Activated naive CD8-positive, alpha-beta T cell treated with anti-CD3 and anti-CD28 coated beads, Interleukin-2, amount 50 U/mL, for 16 hours (primary cell): ENCODE data around the gene TBCD.

Experiments
- DNase-seq: peaks from one replicate; pipeline ENCODE4 v3.0.0-alpha.2; 2020; ENCODE audit warnings: low read depth, low spot score

TBCD gene

DNA sequence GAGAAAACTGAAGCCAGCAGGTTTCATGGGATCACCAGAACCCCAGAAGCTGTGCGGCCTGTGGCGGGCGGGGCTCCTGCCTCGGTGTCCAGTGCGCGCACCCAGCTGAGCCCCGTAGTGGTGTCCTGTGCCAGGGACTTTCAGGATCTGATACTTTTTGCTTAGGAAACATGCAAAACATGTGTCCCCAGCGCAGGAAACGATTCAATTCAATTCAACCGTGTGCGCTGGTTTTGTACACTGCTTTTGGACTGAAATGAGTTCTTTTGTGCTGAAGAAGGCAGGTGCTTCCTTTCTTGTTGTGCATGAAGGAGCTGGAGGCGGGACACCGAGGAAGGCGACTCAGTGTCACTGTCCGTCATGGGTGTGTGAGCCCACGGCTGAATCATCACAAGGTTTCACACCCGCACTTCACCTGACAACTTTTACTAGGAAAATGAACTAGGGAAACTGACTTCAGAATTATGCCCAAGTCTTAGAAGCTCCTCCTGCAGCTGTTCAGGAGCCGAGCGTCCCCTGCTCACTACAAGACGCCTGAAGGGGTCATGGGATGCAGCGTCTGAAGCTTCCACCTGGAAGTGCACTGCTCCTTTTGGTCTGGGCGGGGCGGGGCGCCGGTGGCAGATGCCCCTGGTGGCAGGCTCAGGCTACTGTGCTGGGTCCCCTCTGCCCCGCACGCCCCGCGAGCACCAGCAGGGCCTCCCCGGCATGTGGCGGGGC lies 119.4 kb downstream of the TBCD start:
- DNase-seq: no peak

DNA sequence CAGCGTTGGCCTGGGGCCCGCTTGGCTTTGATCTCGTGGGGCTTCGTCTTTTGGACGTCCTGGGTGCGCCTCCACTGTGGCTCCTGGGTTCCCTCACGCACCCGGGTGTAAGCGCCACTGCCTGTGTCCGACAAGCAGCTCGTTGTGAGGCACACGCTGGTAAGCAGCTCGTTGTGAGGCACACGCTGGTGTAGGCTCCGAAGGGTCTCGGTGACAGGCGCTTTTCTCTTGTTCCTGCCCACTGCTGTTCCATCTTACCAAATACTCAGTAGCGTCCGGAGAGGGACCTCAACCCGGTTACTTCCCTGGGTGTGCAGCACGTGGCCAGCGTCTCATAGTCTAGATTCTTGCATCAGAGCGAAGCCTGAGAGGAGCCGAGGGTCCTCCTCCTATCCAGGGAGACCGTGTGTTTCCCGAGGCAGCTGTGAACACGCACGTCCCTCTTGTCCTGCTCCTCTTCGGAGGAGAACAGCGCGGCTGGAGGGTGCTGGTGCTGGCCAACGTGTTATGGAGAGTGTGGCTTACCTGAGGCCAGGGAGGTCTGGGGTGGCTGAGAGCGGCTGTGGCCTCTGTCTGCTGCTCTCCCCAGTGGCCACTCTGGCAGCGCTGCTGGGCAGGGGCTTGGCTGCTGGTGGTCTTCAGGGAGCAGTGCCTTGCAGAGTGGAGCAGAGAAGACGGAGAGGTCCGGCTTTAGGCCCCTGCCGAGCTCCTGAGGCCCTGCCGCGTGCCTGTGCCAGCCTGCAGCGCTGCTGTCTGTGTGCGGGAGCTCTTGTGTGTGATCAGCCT lies 120.1 kb downstream of the TBCD start:
- no peak for DNase-seq

DNA sequence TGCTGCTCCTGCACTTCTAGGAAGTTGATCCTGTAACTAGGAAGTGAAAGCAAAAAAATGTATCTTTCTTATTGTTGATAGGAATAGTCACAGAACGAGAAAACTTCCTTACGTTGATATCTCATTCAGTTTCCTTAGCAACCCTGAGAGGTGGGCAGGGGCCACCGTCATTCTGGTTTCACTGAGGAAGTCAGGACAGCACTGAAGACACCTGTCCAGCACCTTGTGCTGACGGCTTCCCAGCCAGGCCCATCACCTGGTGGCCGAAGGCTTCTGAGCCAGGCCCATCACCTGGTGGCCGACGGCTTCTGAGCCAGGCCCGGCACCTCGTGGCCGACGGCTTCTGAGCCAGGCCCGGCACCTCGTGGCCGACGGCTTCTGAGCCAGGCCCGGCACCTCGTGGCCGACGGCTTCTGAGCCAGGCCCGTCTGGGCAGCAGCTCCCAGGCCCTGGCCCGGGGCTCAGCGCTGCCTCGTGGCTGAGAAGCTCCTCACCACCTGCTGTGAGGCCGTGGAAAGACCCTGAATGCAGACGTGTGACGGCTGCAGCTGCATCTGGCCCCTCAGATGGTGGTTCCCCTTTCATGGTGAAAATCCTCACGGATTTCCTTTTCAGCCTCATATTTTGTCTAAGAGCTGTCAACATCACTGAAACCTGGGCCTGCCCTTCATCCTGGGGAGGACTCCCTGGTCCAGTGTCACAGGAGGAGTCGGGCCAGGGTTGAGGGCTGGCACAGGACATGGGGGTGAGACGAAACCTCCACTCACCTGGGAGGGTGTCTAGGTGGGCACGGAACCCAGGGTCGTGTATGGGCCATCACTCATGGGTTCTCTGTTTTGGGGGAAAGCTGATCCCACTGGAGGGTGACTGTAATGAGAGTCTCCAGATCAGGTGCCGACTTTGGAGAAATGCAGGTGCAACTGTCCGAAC lies 121.0 kb downstream of the TBCD start:
- no peak for DNase-seq

DNA sequence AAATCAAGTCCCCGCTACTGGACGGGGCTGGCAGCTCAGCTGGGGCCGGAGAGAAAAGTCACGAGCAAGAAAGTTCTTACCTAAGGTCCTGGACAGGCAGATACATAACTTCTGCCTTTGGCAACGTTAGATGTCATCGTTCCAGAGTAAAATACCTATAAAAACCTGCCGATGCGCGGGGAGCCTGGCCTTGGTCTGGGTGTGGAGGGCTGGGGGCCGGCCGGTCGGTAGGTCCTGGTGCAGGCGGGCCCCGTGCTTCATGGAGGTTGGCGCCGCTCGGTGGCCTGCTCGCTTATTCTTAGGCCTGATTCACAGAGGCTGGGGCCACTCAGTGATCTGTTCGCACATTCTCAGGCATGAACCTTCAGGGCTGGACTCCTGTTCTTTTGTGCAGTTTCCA lies 121.7 kb downstream of the TBCD start:
- DNase-seq: no peak

DNA sequence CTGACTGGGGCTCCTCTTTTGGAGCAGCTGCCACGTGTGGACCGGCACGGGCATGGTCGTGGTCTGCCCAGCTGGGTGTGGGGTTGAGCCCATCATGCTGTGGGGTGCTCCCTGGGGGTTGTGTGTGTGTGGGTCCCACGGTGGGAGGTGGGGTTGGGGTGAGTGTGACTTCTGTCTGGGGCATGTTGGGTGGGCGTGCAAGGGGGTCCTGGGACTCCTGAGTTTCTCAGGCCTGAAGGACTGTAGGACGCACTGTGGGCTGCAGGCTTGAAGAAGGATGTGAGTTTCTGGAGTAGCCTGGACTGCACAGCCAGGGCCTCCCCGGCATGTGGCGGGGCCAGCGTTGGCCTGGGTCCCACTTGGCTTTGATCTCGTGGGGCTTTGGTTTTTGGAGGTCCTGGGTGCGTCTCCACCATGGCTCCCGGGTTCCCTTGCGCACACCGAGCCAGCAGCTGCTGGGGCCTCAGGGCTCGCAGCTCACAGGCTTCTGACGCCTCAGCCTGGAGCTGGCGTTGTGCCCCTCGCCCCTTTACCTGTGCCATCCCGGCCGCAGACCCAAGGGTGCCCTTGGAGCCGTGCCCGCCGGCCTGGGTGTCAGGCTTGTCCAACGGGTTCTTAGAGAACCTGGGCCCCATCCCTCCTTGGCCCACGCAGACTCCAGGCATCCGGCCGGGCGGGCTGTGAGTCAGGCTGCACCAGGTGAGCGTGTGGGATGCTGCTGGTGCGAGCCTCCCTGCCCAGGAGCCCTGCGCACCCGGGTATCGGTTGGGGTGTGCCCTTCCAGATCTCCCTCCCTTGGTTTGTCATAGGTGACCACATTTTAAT lies 122.4 kb downstream of the TBCD start:
- no peak for DNase-seq

DNA sequence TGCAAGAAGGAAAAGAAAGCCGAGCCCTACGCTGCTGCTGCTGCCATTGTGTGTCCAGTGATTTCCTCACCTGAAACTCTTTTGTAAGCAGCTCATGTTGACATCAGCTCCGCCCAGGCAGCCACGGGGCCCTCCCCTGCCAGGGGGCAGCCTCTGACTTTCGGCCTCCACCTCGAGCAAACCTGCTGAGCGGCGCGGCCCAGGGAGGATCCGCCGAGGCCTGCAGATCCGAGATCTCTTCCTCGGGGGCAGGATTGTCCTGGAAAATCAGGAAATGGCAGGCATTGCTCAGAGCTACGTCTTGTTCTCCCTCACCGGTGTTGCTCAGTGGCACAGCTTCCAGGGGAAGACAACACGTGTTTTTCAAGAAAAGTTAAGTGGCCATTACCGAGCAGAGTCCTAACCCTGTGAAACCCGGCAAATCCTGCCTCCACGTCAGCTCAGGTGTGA lies 123.6 kb downstream of the TBCD start:
- DNase-seq: no peak

DNA sequence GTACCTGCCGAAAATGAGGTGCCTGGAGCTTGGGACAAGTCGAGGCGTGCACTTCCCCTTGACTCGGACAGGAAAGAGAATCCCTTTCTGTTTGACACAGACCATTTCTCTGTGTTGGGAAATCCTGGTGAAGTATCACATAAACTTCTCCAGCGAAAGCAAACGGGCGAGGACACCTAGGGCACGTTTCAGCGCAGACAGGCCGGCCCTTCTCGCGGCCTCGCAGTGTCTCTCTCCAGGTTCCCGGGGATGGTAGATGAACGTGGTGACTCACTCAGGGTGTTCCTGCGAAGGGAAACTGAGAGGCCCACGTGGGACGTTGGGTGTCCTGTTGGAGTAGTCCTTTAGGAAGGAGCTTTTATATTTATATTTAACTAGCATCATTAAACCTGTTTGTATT lies 124.3 kb downstream of the TBCD start:
- DNase-seq: no peak

DNA sequence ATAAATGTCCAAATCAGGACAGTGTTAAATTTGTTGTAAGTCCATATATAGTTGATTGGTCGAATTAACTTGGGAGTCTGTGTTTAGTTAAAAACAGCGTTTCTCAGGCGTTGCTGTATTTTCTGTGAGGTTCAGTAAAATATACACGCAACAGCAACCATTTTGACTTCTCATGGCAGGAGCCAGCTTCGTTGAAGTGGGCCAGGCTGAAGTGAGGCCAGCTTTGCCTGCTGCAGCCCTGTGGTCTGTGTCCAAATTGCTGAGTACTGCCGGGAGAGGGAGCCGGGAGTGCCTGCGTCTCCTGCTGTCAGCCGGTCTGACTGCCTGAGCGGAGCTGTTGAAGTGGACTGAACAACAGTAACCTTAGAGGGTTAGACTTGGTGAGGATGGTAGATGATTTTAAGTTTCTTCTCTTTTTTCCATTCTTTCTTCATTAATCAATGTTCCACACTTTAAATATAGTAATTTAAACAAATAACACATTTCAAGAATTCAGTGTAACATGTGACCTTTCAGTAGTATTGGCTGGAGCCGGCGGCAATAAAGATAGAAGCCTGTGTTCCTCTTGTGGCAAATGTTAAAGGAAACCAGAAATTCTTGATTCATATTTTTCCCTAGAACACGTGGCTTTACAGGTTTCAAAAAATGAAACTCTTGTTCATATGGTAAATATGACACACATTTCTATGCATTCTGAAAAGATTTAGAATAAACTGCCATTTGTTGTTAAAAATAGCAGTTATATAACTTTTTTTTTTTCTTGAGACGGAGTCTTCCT lies 124.9 kb downstream of the TBCD start:
- DNase-seq: no peak

DNA sequence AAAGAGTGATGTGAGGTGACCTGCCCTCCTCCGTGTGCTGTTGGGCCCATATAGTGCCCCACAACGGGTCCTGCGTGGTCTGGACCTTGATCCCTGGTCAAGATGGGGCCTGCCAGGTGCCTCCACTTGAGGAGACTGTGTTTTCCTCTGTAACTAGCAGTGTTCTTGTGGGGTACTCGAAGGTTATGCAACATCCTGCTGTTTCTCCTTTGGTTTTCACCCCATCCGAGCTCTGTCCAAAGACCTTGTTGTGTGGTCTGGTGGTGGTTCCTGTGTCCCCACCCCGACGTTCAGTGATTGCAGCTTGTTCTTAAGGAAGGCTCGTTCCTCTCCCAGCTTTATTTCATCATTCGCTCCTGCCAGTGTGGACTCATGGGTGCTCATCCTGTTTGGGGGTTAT lies 126.7 kb downstream of the TBCD start:
- no peak for DNase-seq

DNA sequence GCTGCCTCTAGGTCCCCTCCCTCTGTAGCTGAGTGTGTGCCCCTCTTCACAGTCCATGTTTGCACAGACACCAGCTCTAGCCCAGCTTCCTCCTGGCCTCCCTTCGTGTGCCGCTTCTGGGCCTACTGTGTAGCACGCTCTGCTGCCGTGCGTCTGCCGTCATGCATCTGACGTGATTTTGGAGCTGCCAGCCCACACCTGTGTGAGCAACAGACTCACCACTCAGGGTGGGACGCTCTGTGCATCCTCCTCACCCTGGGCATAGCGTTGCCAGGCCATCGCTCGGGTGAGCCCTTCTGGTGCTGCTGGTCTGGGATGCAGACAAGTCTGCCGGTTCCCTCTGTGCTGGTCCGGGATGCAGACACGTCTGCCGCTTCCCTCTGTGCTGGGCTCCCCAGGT lies 127.4 kb downstream of the TBCD start:
- DNase-seq: no peak

DNA sequence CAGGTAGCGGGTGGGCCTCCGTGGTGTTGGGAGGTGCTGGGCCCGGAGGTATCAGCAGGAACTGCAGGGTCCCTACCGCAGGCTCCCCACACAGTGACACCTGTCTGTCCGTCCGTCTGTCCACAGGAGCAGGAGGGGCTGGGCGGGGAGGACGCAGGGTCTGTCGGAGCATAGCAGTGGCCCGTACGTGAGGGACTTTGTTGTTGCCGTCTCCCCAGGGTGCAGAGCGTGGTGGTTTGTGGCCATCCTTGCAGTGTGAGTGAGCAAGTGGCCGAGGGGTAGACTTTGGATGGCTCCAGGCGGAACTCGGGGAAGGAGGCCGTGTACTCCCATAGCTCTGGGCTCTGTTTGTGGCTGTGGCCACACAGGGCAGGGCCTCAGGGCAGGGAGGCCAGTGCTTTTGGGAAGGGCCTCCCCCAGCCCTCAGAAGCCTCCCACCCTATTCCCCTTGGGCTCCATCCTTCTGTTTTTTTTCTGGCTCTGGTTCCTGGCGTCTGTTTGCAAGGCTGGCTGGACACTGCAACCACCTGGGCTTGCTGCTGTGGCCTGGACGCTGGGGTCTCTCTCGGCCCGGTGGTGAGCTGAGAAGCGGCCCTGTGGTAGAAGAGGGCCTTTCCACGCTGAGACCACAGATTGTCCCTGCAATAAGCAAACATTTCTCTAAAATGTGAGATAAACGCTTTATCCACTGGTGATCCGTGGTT lies 128.9 kb downstream of the TBCD start:
- no peak for DNase-seq

DNA sequence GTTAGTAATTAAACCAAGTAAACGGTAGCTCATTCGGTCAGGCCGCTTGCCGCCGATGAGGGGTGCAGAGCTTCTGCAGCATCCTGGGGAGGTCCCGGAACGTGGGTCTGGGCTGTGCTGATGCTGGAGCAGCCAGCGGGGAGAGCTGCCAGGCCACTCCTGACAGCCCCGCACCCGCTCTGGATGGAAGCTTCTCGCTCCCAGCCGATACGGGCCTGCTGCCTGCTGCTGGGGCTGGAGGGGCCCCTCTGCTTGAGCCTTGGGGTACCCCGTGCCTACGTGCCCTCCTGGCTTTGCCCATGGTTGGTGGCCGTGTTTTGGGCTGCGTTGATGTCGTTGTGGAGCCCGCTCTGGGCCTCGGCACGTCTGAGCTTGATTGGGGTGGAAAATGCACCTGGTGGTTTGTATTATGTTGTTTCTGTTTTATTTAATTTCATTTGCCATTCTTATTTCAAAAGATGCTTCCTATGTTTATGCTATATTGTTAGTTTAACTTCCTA lies 129.5 kb downstream of the TBCD start:
- no peak for DNase-seq

DNA sequence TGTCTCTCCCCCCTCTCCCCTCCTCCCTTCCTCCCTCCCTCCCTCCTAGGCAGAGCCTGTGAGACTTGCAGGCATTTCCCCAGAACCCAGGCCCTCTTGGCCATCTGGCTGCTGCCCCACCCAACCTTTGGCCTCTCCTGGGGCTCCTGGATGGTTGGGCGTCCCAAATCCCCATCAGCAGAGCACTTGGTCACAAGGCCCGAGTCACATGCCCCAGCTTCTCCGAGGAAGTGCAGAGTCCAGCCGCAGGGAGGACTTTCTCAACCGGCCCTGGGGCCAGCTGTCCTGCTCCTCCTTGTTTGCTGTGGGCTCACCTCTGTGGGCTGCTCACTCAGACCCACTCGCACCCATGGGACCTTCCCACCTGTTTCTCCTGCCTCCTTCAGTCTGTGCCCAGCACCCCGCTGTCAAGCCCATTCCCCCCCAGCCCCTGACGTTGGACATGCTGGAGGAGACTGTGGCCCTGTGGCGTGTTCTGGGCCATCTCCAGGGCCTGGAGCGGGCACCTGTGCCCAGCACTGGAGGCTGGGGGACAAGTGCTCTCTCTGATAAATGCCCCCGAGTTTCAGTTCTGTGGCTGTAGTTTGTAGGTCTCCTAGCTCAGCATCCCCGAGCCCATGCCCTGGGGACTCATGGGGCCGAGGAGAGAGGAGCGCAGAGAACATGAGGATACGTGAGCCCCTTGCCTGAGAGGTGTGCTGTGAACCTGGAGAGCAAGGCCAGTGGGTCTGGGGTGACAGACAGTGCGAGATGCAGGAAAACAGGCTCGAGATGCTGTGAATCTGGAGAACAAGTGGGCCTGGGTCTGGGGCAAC lies 130.2 kb downstream of the TBCD start:
- no peak for DNase-seq

DNA sequence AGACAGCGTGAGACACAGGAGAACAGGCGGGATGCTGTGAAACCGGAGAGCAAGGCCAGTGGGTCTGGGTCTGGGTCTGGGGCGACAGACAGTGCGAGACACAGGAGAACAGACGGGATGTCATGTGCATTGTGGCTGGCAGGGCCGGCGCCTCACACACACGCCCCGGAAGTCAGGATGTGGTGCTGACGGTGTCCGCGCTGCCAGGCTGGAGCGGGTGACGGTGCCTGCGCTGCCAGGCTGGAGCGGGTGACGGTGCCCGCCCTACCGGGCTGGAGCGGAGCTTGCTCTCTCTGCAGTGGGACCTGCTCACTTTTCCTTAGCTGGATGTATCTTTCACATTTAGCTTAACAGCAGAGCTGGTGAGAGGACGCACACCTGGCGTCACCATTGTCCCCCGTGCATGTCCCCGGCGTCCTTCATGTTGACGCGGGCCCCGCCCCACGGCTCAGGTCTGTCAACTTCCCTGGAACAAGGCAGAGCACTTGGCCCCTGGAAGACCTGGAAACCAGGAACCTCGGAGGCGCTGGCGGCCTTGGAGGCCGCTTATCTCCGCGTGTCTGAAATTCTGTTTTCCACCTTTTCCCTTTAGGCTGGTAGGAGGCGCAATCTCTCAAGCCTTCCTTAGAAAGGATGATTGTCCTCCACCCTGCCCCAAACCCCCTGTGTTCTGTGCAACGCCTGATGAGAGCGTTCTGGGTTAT lies 131.0 kb downstream of the TBCD start:
- DNase-seq: peak; percentile 32

DNA sequence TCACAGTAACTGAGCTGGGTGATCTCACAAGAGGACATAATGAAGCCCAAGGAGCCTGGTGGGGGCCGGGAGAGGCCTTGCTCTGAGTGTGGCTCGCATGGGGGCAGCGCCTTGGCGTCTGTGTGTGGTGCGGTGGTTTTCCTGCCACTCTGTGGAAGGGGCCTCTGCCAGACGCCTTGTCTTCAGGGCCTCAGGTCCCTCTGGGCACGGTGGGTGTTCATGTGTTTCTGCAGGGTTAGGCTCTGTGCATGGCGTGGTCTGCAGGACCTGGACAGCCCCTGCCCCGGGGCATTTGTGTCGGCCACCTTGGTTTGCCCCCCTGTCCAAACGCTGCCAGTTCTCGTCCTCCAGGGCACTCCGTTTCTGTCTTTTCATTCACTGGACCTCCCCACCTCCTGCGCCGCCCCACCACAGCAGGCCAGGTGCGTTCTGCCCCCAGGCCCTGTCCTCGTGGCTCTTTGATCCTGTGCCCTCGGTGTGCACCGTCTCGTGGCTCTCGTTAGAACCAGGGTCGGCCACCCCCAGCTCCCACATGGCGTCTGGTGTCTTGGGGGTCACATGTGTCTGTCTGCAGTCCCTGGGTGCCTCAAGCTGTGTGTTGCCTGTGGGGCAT lies 131.7 kb downstream of the TBCD start:
- no peak for DNase-seq

DNA sequence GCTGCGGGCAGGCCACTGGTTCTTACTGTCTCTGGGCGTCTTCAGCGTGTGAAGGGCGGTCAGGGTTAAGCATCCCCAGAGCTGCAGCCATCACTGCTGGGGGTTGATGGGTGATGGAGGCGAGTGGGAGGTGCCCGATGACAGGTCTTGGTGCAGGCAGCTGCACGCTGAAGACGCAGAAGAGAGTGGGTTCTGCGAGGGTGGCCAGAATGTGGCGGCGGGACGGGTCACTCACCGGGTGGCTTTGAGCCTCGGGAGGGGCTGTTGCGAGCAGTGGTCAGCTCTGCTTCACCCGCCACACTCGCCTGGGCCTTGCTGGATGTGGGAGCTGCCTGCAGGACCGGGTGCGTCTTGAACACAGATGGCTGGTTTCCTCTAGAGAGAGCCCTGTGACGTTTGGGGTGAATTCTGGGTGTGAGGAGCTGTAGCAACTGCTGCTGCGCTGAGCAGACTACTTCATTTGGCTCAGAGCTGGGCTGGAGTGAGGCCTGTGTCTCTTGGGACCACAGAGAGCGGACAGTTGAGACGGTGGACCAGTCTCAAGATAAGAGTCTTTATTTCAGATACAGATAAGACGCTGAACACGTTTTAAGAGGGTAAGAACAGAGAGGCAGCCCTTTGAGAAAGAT lies 132.6 kb downstream of the TBCD start:
- DNase-seq: no peak

DNA sequence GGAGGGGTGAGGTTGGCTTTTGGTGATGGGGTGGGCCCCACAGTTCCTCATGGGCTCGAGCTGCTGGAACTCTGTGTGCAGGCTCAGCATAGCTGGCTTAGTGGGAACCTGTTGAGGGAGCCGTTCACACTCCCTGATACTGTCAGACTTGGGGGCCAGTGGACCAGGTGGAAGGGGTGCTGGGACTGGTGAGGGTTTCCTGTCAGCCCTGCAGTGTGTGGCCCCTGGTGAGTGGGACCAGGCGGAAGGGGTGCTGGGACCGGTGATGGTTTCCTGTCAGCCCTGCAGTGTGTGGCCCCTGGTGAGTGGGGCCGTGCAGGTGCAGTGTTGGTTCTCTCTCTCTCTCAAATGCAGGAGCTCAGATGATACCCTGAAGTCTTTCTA lies 133.1 kb downstream of the TBCD start:
- DNase-seq: no peak
